HEK293 (cell line): ENCODE results near the gene MAPT.

Experiments
- CTCF ChIA-PET: fragments of 350-600 bp; formaldehyde crosslinking; extraction: SDS; loops from one replicate; lab custom pipeline; 2021; ENCODE audit warnings: antibody characterized with exemption; lab: Yijun Ruan, JAX
- POLR2A ChIA-PET: fragments of 300-600 bp; formaldehyde crosslinking; extraction: SDS; loops from one replicate; lab custom pipeline; 2020; ENCODE audit warnings: antibody characterized with exemption, inconsistent platforms; lab: Yijun Ruan, JAX
- H3K27ac ChIP-seq: fragments of 200-500 bp; sonication (Bioruptor generic); 2 replicates; pipeline ENCODE4 v1.5.1; 2014; ENCODE audit warnings: low read depth, low read length, control low read depth, inconsistent platforms; ENCODE audit errors: extremely low read depth
- H3K36me3 ChIP-seq, 2 experiments: fragments of 200-500 bp in 1 of 2; sonication (Bioruptor generic) in 1 of 2; 1 replicate in 1 of 2; 2 replicates in 1 of 2; pipeline ENCODE4 v1.5.1; 2014 to 2017; ENCODE audit warnings: inconsistent platforms in 2 of 2, low read length in 2 of 2; ENCODE audit not compliant: control insufficient read depth in 2 of 2, insufficient read depth in 1 of 2
- H3K4me1 ChIP-seq: fragments of 200-500 bp; sonication (Bioruptor generic); 2 replicates; pipeline ENCODE4 v1.5.1; 2014; ENCODE audit warnings: mild to moderate bottlenecking, low read length, inconsistent platforms; ENCODE audit not compliant: control insufficient read depth, insufficient read depth
- H3K4me3 ChIP-seq: 2 replicates; pipeline ENCODE4 v1.5.1; 2011; ENCODE audit warnings: low read depth, mild to moderate bottlenecking, control low read depth, low read length, moderate library complexity
- H3K9me3 ChIP-seq: fragments of 200-500 bp; sonication (Bioruptor generic); 2 replicates; pipeline ENCODE4 v1.5.1; 2014; ENCODE audit warnings: low read depth, low read length, inconsistent platforms; ENCODE audit not compliant: control insufficient read depth, insufficient read depth
- HOXC10 ChIP-seq: sonication (generic); formaldehyde crosslinking; IDR thresholded peaks from 2 replicates; pipeline ENCODE4 v1.8.1; 2023; ENCODE audit warnings: mild to moderate bottlenecking, missing genetic modification reagents
- KLF1 ChIP-seq: fragments of 450-650 bp; formaldehyde crosslinking; IDR thresholded peaks from 2 replicates; pipeline ENCODE4 v1.5.1; 2016; ENCODE audit warnings: missing biosample characterization, missing genetic modification characterization
- MEIS1 ChIP-seq: sonication (generic); formaldehyde crosslinking; IDR thresholded peaks from 2 replicates; pipeline ENCODE4 v1.8.1; 2022; ENCODE audit warnings: missing genetic modification reagents, mild to moderate bottlenecking, borderline replicate concordance
- MYNN ChIP-seq: fragments of 450-650 bp; formaldehyde crosslinking; IDR thresholded peaks from 2 replicates; pipeline ENCODE4 v1.5.1; 2016; ENCODE audit warnings: missing biosample characterization, missing genetic modification characterization, borderline replicate concordance
- OSR2 ChIP-seq: fragments of 450-650 bp; formaldehyde crosslinking; IDR thresholded peaks from 2 replicates; pipeline ENCODE4 v1.5.1; 2016; ENCODE audit warnings: missing biosample characterization, missing genetic modification characterization
- SALL2 ChIP-seq: fragments of 450-650 bp; formaldehyde crosslinking; IDR thresholded peaks from 2 replicates; pipeline ENCODE4 v1.5.0; 2017; ENCODE audit warnings: missing biosample characterization, mild to moderate bottlenecking, missing genetic modification characterization, borderline replicate concordance
- ZBTB20 ChIP-seq: fragments of 450-650 bp; formaldehyde crosslinking; IDR thresholded peaks from 2 replicates; pipeline ENCODE4 v1.5.1; 2016; ENCODE audit warnings: missing biosample characterization, missing genetic modification characterization
- ZBTB48 ChIP-seq: fragments of 450-650 bp; formaldehyde crosslinking; IDR thresholded peaks from 2 replicates; pipeline ENCODE4 v1.5.1; 2016; ENCODE audit warnings: missing biosample characterization, missing genetic modification characterization
- ZNF211 ChIP-seq: fragments of 450-650 bp; formaldehyde crosslinking; IDR thresholded peaks from 2 replicates; pipeline ENCODE4 v1.5.1; 2016; ENCODE audit warnings: low read depth, missing biosample characterization, missing genetic modification characterization
- ZNF223 ChIP-seq: fragments of 450-650 bp; formaldehyde crosslinking; IDR thresholded peaks from 2 replicates; pipeline ENCODE4 v1.5.1; 2016; ENCODE audit warnings: missing biosample characterization, missing genetic modification characterization
- ZNF302 ChIP-seq: fragments of 450-650 bp; formaldehyde crosslinking; IDR thresholded peaks from 2 replicates; pipeline ENCODE4 v1.5.1; 2016; ENCODE audit warnings: missing biosample characterization, missing genetic modification characterization, low read depth
- ZNF324 ChIP-seq: fragments of 450-650 bp; formaldehyde crosslinking; IDR thresholded peaks from 2 replicates; pipeline ENCODE4 v1.5.1; 2016; ENCODE audit warnings: missing biosample characterization, missing genetic modification characterization
- ZNF391 ChIP-seq: fragments of 450-650 bp; formaldehyde crosslinking; IDR thresholded peaks from 2 replicates; pipeline ENCODE4 v1.5.1; 2016; ENCODE audit warnings: low read depth, missing biosample characterization, missing genetic modification characterization, borderline replicate concordance
- ZNF416 ChIP-seq: fragments of 450-650 bp; formaldehyde crosslinking; IDR thresholded peaks from 2 replicates; pipeline ENCODE4 v1.5.1; 2016; ENCODE audit warnings: missing biosample characterization, missing genetic modification characterization
- ZNF488 ChIP-seq: fragments of 450-650 bp; formaldehyde crosslinking; IDR thresholded peaks from 2 replicates; pipeline ENCODE4 v1.5.1; 2016; ENCODE audit warnings: missing biosample characterization, missing genetic modification characterization
- ZNF501 ChIP-seq: fragments of 450-650 bp; formaldehyde crosslinking; IDR thresholded peaks from 2 replicates; pipeline ENCODE4 v1.5.1; 2016; ENCODE audit warnings: missing biosample characterization, missing genetic modification characterization
- ZNF521 ChIP-seq: fragments of 450-650 bp; formaldehyde crosslinking; IDR thresholded peaks from 2 replicates; pipeline ENCODE4 v1.5.1; 2017; ENCODE audit warnings: missing biosample characterization, mild to moderate bottlenecking, missing genetic modification characterization
- ZNF529 ChIP-seq: fragments of 450-650 bp; formaldehyde crosslinking; IDR thresholded peaks from 2 replicates; pipeline ENCODE4 v1.5.1; 2017; ENCODE audit warnings: missing genetic modification characterization, missing biosample characterization; ENCODE audit not compliant: insufficient replicate concordance
- ZNF549 ChIP-seq: fragments of 450-650 bp; IDR thresholded peaks from 2 replicates; pipeline ENCODE4 v1.5.1; 2018; ENCODE audit warnings: missing biosample characterization, missing genetic modification characterization, mild to moderate bottlenecking, inconsistent platforms, moderate library complexity
- ZNF610 ChIP-seq: fragments of 450-650 bp; formaldehyde crosslinking; IDR thresholded peaks from 2 replicates; pipeline ENCODE4 v1.5.1; 2016; ENCODE audit warnings: missing biosample characterization, missing genetic modification characterization, borderline replicate concordance
- TF ChIP-seq, protein P1 (sequence below): fragments of 450-650 bp; formaldehyde crosslinking; IDR thresholded peaks from 2 replicates; pipeline ENCODE4 v1.5.1; 2016; ENCODE audit warnings: missing biosample characterization, missing genetic modification characterization, borderline replicate concordance

Gene MAPT

GRCh38 chr17:46031920-46032319, 137.6 kb downstream of the MAPT start:
- no peaks in the 10 kb centered on the region for H3K4me1 ChIP-seq
- no peaks in the 10 kb centered on the region for H3K9me3 ChIP-seq
- H3K4me3 ChIP-seq: no peak overlapping the region
- POLR2A ChIA-PET: no interaction called here
- H3K27ac ChIP-seq: no peak overlapping the region
- TF ChIP-seq ZNF549 (tag by site-specific recombination): no peak
- no peak for TF ChIP-seq ZNF529 (tag by site-specific recombination)
- no peak for TF ChIP-seq ZNF302 (tag by site-specific recombination)
- peaks cover 41 to 96% of the 10 kb centered on the region in 2 experiments for H3K36me3 ChIP-seq
- CTCF ChIA-PET: interaction anchor here (0.5 to 4.9 kb wide), 4 partner anchors 12 to 805 kb away, joined by 3 to 39 read pairs (median 6); no protein-coding TSS in a partner anchor

DNA sequence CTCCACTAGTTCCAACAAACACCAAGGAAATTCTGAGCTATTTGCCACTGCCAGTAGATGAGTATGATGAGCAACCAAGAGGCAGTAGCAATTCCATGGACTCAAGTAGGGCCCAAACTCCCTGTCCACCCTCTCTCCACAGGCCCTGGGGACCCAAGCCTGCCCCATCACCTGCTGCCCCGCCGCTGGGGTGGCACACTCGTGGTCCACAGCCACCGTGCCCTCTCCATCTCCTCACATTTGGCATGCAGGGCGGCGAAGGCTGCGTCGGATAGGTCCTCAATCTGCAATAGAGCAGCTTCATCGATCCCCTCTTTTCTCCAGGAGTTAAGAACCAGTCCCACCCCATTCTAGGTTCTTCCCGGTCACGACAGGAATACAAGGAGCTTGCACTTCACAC, 138.6 kb downstream of the MAPT start:
- TF ChIP-seq ZNF521 (tag by site-specific recombination): no peak
- TF ChIP-seq, protein P1, sequence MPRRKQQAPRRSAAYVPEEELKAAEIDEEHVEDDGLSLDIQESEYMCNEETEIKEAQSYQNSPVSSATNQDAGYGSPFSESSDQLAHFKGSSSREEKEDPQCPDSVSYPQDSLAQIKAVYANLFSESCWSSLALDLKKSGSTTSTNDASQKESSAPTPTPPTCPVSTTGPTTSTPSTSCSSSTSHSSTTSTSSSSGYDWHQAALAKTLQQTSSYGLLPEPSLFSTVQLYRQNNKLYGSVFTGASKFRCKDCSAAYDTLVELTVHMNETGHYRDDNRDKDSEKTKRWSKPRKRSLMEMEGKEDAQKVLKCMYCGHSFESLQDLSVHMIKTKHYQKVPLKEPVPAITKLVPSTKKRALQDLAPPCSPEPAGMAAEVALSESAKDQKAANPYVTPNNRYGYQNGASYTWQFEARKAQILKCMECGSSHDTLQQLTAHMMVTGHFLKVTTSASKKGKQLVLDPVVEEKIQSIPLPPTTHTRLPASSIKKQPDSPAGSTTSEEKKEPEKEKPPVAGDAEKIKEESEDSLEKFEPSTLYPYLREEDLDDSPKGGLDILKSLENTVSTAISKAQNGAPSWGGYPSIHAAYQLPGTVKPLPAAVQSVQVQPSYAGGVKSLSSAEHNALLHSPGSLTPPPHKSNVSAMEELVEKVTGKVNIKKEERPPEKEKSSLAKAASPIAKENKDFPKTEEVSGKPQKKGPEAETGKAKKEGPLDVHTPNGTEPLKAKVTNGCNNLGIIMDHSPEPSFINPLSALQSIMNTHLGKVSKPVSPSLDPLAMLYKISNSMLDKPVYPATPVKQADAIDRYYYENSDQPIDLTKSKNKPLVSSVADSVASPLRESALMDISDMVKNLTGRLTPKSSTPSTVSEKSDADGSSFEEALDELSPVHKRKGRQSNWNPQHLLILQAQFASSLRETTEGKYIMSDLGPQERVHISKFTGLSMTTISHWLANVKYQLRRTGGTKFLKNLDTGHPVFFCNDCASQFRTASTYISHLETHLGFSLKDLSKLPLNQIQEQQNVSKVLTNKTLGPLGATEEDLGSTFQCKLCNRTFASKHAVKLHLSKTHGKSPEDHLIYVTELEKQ (tag by site-specific recombination): no peak
- no peak for TF ChIP-seq MYNN (tag by site-specific recombination)
- no peak for TF ChIP-seq ZNF391 (tag by site-specific recombination)
- no peak for TF ChIP-seq OSR2 (tag by site-specific recombination)
- no peak for TF ChIP-seq MEIS1 (CRISPR knock-in tag)
- TF ChIP-seq ZNF416 (tag by site-specific recombination): no peak
- no peak for TF ChIP-seq SALL2 (tag by site-specific recombination)
- no peak for TF ChIP-seq ZNF610 (tag by site-specific recombination)
- TF ChIP-seq ZBTB48 (tag by site-specific recombination): no peak
- TF ChIP-seq ZBTB20 (tag by site-specific recombination): no peak
- TF ChIP-seq ZNF211 (tag by site-specific recombination): no peak
- TF ChIP-seq ZNF488 (tag by site-specific recombination): no peak
- no peak for TF ChIP-seq KLF1 (tag by site-specific recombination)
- no peak for TF ChIP-seq HOXC10 (CRISPR knock-in tag)
- TF ChIP-seq ZNF324 (tag by site-specific recombination): no peak
- no peak for TF ChIP-seq ZNF223
- no peak for TF ChIP-seq ZNF501
- H3K4me1 ChIP-seq: no peaks in the 10 kb centered on the region
- no peak overlapping the region for H3K27ac ChIP-seq
- no peak overlapping the region for H3K4me3 ChIP-seq
- H3K36me3 ChIP-seq: peaks cover 51 to 96% of the 10 kb centered on the region in 2 experiments
- no peaks in the 10 kb centered on the region for H3K9me3 ChIP-seq
- ChIA-PET CTCF (interaction anchor here (1.2 to 4.9 kb wide), 2 partner anchors 11 to 180 kb away, joined by 3 to 39 read pairs; no protein-coding TSS in a partner anchor), POLR2A (no interaction called here)
